NT2/D1 (cell line): ENCODE results near the gene HOXB3.

Experiments
- SUZ12 ChIP-seq: IDR thresholded peaks from 2 replicates; pipeline ENCODE4 v1.6.1; 2011; ENCODE audit not compliant: insufficient read length, insufficient read depth; ENCODE audit errors: extremely low read depth
- YY1 ChIP-seq: IDR thresholded peaks from 2 replicates; pipeline ENCODE4 v1.6.1; 2011; ENCODE audit not compliant: insufficient read length, insufficient read depth
- ZNF274 ChIP-seq: IDR thresholded peaks from 2 replicates; pipeline ENCODE4 v1.6.1; 2011; ENCODE audit warnings: mild to moderate bottlenecking, low read depth, low read length

DNA sequence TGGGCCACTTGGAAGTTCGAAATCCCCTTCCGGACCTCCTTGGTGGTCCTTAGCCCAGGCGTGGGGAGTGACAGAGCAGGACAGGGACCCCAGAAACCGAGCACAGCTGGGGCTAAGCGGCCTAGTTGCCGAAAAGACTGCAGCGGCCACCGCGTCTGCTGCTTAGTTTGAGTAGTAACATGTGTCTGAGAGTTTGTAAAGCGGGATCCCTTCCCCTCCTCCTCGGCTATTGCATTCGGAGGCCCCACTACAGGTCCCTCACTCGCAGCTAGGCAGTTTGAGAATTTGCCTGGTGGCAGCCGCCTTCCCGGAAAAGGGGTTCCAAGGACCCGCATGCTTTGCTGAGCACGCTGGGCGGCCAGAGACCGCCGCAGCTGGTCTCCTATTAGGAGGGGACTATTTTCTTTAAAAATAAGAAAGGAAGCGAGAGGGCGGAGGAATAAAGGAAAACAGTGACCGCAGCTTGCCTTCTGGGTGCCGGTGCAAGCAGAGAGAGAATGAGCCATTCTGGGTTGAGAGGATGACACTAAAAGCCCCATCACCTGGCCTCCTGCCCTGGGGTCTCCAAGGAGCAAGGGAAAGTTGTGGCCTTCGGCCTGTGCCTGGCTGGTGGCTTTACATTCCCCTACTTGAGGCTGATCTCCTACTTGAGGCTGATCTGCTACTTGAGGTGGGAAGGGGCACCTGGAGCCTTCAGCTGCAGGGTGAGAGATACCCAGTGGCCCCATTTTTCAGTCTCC lies 4.7 kb upstream of the HOXB3 start:
- no peak for TF ChIP-seq YY1
- no peak for TF ChIP-seq ZNF274
- TF ChIP-seq SUZ12 = peak; percentile 74
